HCT116 (cell line): ENCODE data around the gene GMDS. TPM values are rescaled to one million over a fixed set of nuclear protein-coding genes. Genes with fewer than 3 reads are reported as not detected.

Source experiments
- ATAC-seq: fragments of 200-7000 bp; cut with Tn5 transposase; 2 replicates; pipeline ENCODE4 v1.9.1; 2020; ENCODE audit warnings: mild to moderate bottlenecking, moderate library complexity
- BruUV-seq: library from RNA; stranded (reverse); fragments of 400-500 nt; replicated peaks from 2 replicates; lab custom pipeline; 2021; lab: Mats Ljungman, UMichigan
- CTCF ChIA-PET: fragments of 300-600 bp; sonication (Branson Sonifier 250); formaldehyde crosslinking; loops from one replicate; lab custom pipeline; 2021; ENCODE audit warnings: antibody characterized with exemption; lab: Charles Lee
- POLR2A ChIA-PET: fragments of 300-600, 350-600 bp; sonication (Branson Sonifier 250); formaldehyde crosslinking; loops from one replicate; lab custom pipeline; 2021; ENCODE audit warnings: antibody characterized with exemption; lab: Charles Lee
- RAD21 ChIA-PET, 2 experiments: fragments of 300-600 bp; sonication (Branson Sonifier 250); formaldehyde crosslinking; loops; one replicate each; lab custom pipeline; 2023; ENCODE audit warnings: low total read pairs in 2 of 2; ENCODE audit not compliant: uncharacterized antibody in 2 of 2, unreplicated experiment in 2 of 2, low non-redundant PET in 1 of 2; lab: Charles Lee
- DNase-seq: peaks from one replicate; pipeline ENCODE4 v3.0.0-alpha.2; 2010; ENCODE audit warnings: low read depth, low spot score
- H2AFZ ChIP-seq: fragments of 200-600 bp; shearing (Covaris generic), sonication (generic); 2 replicates; pipeline ENCODE4 v1.6.1; 2017; ENCODE audit warnings: low read depth, mixed run types, mixed read lengths, antibody characterized with exemption, low read length; ENCODE audit not compliant: poor library complexity, severe bottlenecking
- H3K27ac ChIP-seq: 2 replicates; pipeline ENCODE4 v1.5.1; 2012; ENCODE audit warnings: low read depth, low read length
- H3K27me3 ChIP-seq: fragments of 200-600 bp; sonication (generic); 2 replicates; pipeline ENCODE4 v1.6.1; 2016; ENCODE audit warnings: mixed run types, low read length, mixed read lengths; ENCODE audit not compliant: insufficient read depth
- H3K36me3 ChIP-seq, 2 experiments: fragments of 200-500 bp in 1 of 2; fragments of 200-600 bp in 1 of 2; sonication (Bioruptor generic) in 1 of 2; sonication (generic) in 1 of 2; 2 replicates each; pipeline versions ENCODE4 v1.5.1 to v1.6.1; 2014 to 2016; ENCODE audit warnings: low read length in 2 of 2, inconsistent platforms in 1 of 2, mixed read lengths in 1 of 2, mixed run types in 1 of 2; ENCODE audit not compliant: insufficient read depth in 2 of 2, control insufficient read depth in 1 of 2
- H3K4me1 ChIP-seq, 2 experiments: fragments of 200-600 bp in 1 of 2; sonication (generic) in 1 of 2; 2 replicates each; pipeline versions ENCODE4 v1.5.1 to v1.6.1; 2012 to 2017; ENCODE audit warnings: low read length in 2 of 2, inconsistent platforms in 1 of 2, mild to moderate bottlenecking in 1 of 2, mixed read lengths in 1 of 2, mixed run types in 1 of 2, moderate library complexity in 1 of 2; ENCODE audit not compliant: insufficient read depth in 2 of 2, control insufficient read depth in 1 of 2
- H3K4me2 ChIP-seq: fragments of 200-600 bp; sonication (generic); 2 replicates; pipeline ENCODE4 v1.6.1; 2017; ENCODE audit warnings: mixed run types, low read length, mixed read lengths
- H3K4me3 ChIP-seq, 2 experiments: fragments of 200-600 bp in 1 of 2; sonication (generic) in 1 of 2; replicated peaks in 1 of 2; 2 replicates each; pipeline ENCODE4 v1.5.1; 2011 to 2016; ENCODE audit warnings: low read length in 2 of 2, control low read depth in 1 of 2, low read depth in 1 of 2, mild to moderate bottlenecking in 1 of 2, mixed read lengths in 1 of 2, mixed run types in 1 of 2
- H3K79me2 ChIP-seq: fragments of 200-600 bp; sonication (generic); 2 replicates; pipeline ENCODE4 v1.6.1; 2017; ENCODE audit warnings: mild to moderate bottlenecking, mixed run types, low read length, moderate library complexity, mixed read lengths; ENCODE audit not compliant: insufficient read depth
- H3K9ac ChIP-seq: fragments of 200-600 bp; sonication (generic); 2 replicates; pipeline ENCODE4 v1.6.1; 2016; ENCODE audit warnings: low read length, mixed read lengths
- H3K9me2 ChIP-seq: fragments of 200-600 bp; sonication (generic), shearing (Covaris generic); 2 replicates; pipeline ENCODE4 v1.6.1; 2017; ENCODE audit warnings: mixed run types, mild to moderate bottlenecking, moderate library complexity; ENCODE audit not compliant: insufficient read depth
- H3K9me3 ChIP-seq, 2 experiments: fragments of 200-500 bp in 1 of 2; fragments of 200-600 bp in 1 of 2; sonication (Bioruptor generic) in 1 of 2; sonication (generic) in 1 of 2; 2 replicates each; pipeline ENCODE4 v1.6.1; 2014 to 2017; ENCODE audit warnings: low read length in 2 of 2, mixed read lengths in 2 of 2, inconsistent platforms in 1 of 2, low read depth in 1 of 2, mild to moderate bottlenecking in 1 of 2, mixed run types in 1 of 2, moderate library complexity in 1 of 2; ENCODE audit not compliant: control insufficient read depth in 1 of 2, insufficient read depth in 1 of 2
- H4K20me1 ChIP-seq: fragments of 200-600 bp; sonication (generic), shearing (Covaris generic); 2 replicates; pipeline ENCODE4 v1.6.1; 2017; ENCODE audit warnings: mixed run types, mild to moderate bottlenecking, moderate library complexity; ENCODE audit not compliant: insufficient read depth
- EGR1 ChIP-seq: IDR thresholded peaks from 2 replicates; pipeline ENCODE4 v1.6.1; 2012; ENCODE audit warnings: low read depth
- EZH2 ChIP-seq: fragments of 200-600 bp; sonication (generic); IDR thresholded peaks from 2 replicates; pipeline ENCODE4 v1.6.1; 2017; ENCODE audit warnings: antibody characterized with exemption, mixed run types
- POLR2AphosphoS5 ChIP-seq: IDR thresholded peaks from 2 replicates; pipeline ENCODE4 v1.6.1; 2011; ENCODE audit warnings: mild to moderate bottlenecking, low read depth, low read length, moderate library complexity
- SP1 ChIP-seq: IDR thresholded peaks from 2 replicates; pipeline ENCODE4 v1.6.1; 2012; ENCODE audit warnings: low read depth
- YY1 ChIP-seq: IDR thresholded peaks from 2 replicates; pipeline ENCODE4 v1.6.1; 2011; ENCODE audit warnings: low read length, low read depth, moderate library complexity, mild to moderate bottlenecking; ENCODE audit not compliant: insufficient replicate concordance; ENCODE audit errors: extremely low read depth
- ZNF274 ChIP-seq: fragments of 200-500 bp; sonication (Bioruptor generic); IDR thresholded peaks from 2 replicates; pipeline ENCODE4 v1.6.1; 2014; ENCODE audit warnings: mild to moderate bottlenecking, low read depth, low read length, inconsistent platforms
- intact Hi-C: fragments of 100-400 bp; cut with micrococcal nuclease; formaldehyde crosslinking; loops from 2 replicates; pipeline ENCODE4 v1.10.0; 2022
- total RNA-seq: library from RNA; stranded (reverse); gene quantifications from one replicate; pipeline ENCODE4 v1.2.1, GENCODE V29; 2021; ENCODE audit not compliant: unreplicated experiment
- TF ChIP-seq, protein P1 (sequence below), 3 experiments: fragments of 200-600 bp in 1 of 3; sonication (generic) in 1 of 3; IDR thresholded peaks in 2 of 3; conservative IDR thresholded peaks in 1 of 3; 2 replicates each; pipeline ENCODE4 v1.5.1; 2012 to 2017; ENCODE audit warnings: low read depth in 2 of 3, low read length in 2 of 3, antibody characterized with exemption in 1 of 3, borderline replicate concordance in 1 of 3, control low read depth in 1 of 3, mild to moderate bottlenecking in 1 of 3, mixed read lengths in 1 of 3, mixed run types in 1 of 3, moderate library complexity in 1 of 3; ENCODE audit not compliant: insufficient read depth in 1 of 3
- TF ChIP-seq, protein P2 (sequence below): IDR thresholded peaks from 2 replicates; pipeline ENCODE4 v1.6.1; 2012

GMDS gene
- total RNA-seq, 1 experiment from 2014 or later = 34.4 TPM

DNA sequence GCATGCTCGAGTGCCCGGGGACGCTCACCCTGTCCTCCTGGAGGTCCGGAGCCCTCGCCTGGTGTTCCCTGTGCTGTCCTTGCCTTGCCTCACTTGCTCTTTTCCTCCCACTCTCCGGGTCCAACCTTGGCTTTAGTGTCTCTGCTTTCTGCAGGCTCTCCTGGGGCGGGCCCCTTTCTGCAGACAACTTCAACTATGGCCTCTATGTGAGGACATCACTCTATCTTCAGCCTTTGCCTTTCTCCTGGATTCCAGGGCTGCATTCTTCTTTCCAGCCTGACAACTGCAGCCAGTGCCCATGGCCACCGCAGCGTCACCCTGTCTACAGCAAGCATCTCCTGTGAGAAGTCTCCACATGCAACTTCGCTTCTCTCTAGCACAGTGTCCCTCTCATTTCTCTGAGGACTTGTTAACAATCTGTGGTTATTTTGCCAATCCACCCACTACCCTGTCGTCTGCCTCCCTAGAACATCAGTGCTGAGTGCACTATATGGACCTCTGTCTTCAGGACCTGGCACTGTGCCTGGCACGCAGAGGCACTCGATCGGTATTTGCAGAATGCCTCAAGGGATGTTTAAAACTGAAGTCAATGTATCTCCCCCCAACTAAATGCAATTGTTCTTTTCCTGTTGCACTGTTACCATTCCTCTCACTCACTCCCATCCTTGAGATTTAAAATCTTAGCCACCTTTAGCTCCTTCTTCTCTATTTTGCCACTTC, 599.8 kb downstream of the GMDS start:
- ChIA-PET CTCF (no interaction called here), RAD21 (no interaction called here), POLR2A (no interaction called here)
- Histone ChIP-seq H3K9ac (no peak overlapping the region), H3K27me3 (no peaks in the 10 kb centered on the region), H3K4me3 (no peak overlapping the region), H3K27ac (no peak overlapping the region), H3K36me3 (no peaks in the 10 kb centered on the region), H3K9me3 (no peaks in the 10 kb centered on the region), H3K79me2 (no peaks in the 10 kb centered on the region), H3K4me1 (peaks cover 17 to 20% of the 10 kb centered on the region in 2 experiments), H2AFZ (no peak overlapping the region), H4K20me1 (no peaks in the 10 kb centered on the region), H3K4me2 (no peak overlapping the region), H3K9me2 (no peaks in the 10 kb centered on the region)
- ATAC-seq = no peak
- intact Hi-C loops = no loop called here
- no peak for DNase-seq
- TF ChIP-seq, protein P1, sequence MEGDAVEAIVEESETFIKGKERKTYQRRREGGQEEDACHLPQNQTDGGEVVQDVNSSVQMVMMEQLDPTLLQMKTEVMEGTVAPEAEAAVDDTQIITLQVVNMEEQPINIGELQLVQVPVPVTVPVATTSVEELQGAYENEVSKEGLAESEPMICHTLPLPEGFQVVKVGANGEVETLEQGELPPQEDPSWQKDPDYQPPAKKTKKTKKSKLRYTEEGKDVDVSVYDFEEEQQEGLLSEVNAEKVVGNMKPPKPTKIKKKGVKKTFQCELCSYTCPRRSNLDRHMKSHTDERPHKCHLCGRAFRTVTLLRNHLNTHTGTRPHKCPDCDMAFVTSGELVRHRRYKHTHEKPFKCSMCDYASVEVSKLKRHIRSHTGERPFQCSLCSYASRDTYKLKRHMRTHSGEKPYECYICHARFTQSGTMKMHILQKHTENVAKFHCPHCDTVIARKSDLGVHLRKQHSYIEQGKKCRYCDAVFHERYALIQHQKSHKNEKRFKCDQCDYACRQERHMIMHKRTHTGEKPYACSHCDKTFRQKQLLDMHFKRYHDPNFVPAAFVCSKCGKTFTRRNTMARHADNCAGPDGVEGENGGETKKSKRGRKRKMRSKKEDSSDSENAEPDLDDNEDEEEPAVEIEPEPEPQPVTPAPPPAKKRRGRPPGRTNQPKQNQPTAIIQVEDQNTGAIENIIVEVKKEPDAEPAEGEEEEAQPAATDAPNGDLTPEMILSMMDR (IDR thresholded peaks at IDR 0.05 in 2 of 3, conservative IDR thresholded peaks at IDR 0.05 in 1 of 3; ENCODE audit: borderline replicate concordance in 1 of 3, insufficient read depth in 1 of 3, low read depth in 2 of 3, low read length in 2 of 3) = no peak
- TF ChIP-seq EGR1 = no peak
- TF ChIP-seq ZNF274 = no peak
- no peak for TF ChIP-seq POLR2AphosphoS5
- no peak for TF ChIP-seq EZH2
- TF ChIP-seq YY1 = no peak
- TF ChIP-seq, protein P2, sequence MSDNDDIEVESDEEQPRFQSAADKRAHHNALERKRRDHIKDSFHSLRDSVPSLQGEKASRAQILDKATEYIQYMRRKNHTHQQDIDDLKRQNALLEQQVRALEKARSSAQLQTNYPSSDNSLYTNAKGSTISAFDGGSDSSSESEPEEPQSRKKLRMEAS = no peak
- no peak for TF ChIP-seq SP1
- no TSS peak for BruUV-seq
